GM18499 (cell line): ENCODE measurements around the gene SALL3.
"Not testable (repeated sequence)": the region's sequence is repeated elsewhere in the genome, so short reads cannot be mapped to it uniquely, and the experiment has no call there.

Experiments used
- ATAC-seq: cut with Tn5 transposase; IDR thresholded peaks from one replicate; pipeline ENCODE4 v1.9.1; 2021; ENCODE audit warnings: moderate number of reproducible peaks; ENCODE audit not compliant: insufficient read depth, unreplicated experiment

Gene SALL3

GRCh38 chr18:78964727-78965126, 14.9 kb upstream of the SALL3 start:
- not testable (repeated sequence) for ATAC-seq

GRCh38 chr18:78965260-78965659, 14.4 kb upstream of the SALL3 start:
- no peak for ATAC-seq

GRCh38 chr18:78965917-78966792, 13.5 kb upstream of the SALL3 start:
- ATAC-seq = no peak

GRCh38 chr18:78966793-78967106, 12.9 kb upstream of the SALL3 start:
- ATAC-seq = no peak

- no peak for ATAC-seq
These were observed 11.9 kb upstream of the SALL3 start for GRCh38 chr18:78967692-78968091.

- ATAC-seq = no peak
These were observed 9.9 kb upstream of the SALL3 start for GRCh38 chr18:78969574-78970315.

- no peak for ATAC-seq
These were observed 8.8 kb upstream of the SALL3 start for GRCh38 chr18:78970774-78971333.

GRCh38 chr18:78971511-78972245, 7.9 kb upstream of the SALL3 start:
- no peak for ATAC-seq

GRCh38 chr18:78972385-78972918, 7.2 kb upstream of the SALL3 start:
- no peak for ATAC-seq

GRCh38 chr18:78972930-78973331, 6.7 kb upstream of the SALL3 start:
- ATAC-seq = no peak

GRCh38 chr18:78973357-78974083, 6.1 kb upstream of the SALL3 start:
- no peak for ATAC-seq

- ATAC-seq = no peak
These were observed 5.4 kb upstream of the SALL3 start for GRCh38 chr18:78974115-78974761.

- ATAC-seq = no peak
These were observed 4.3 kb upstream of the SALL3 start for GRCh38 chr18:78975292-78975691.

- no peak for ATAC-seq
These were observed 3.8 kb upstream of the SALL3 start for GRCh38 chr18:78975699-78976335.

GRCh38 chr18:78976765-78977636, 2.6 kb upstream of the SALL3 start:
- ATAC-seq = no peak

- ATAC-seq = no peak
These were observed 1.8 kb upstream of the SALL3 start for GRCh38 chr18:78977637-78978348.

GRCh38 chr18:78978349-78979055, 1.1 kb upstream of the SALL3 start:
- ATAC-seq = no peak
